A673 (cell line): ENCODE results near the gene DNAI2. TPM values are rescaled to one million over a fixed set of nuclear protein-coding genes. Genes with fewer than 3 reads are reported as not detected.
A peak's percentile ranks its signal among the peaks of the same experiment; 100 is the strongest.

Experiments
- BruUV-seq: library from RNA; stranded (reverse); fragments of 400-500 nt; replicated peaks from 2 replicates; lab custom pipeline; 2021; lab: Mats Ljungman, UMichigan
- CTCF ChIA-PET: fragments of 300-600 bp; sonication (Branson Sonifier 250); formaldehyde crosslinking; loops from one replicate; lab custom pipeline; 2022; ENCODE audit warnings: antibody characterized with exemption; lab: Charles Lee
- POLR2A ChIA-PET: fragments of 300-600 bp; sonication (Branson Sonifier 250); formaldehyde crosslinking; loops from one replicate; lab custom pipeline; 2022; ENCODE audit warnings: antibody characterized with exemption; ENCODE audit not compliant: low non-redundant PET; lab: Charles Lee
- DNase-seq: peaks from one replicate; pipeline ENCODE4 v3.0.0-alpha.2; 2015; ENCODE audit warnings: low spot score
- H3K27ac ChIP-seq: fragments of 200-600 bp; sonication (generic); 2 replicates; pipeline ENCODE4 v1.5.1; 2016; ENCODE audit warnings: mixed run types, low read depth, mild to moderate bottlenecking, mixed read lengths, antibody characterized with exemption, low read length; ENCODE audit not compliant: poor library complexity, severe bottlenecking
- H3K27me3 ChIP-seq: fragments of 200-600 bp; sonication (generic); replicated peaks from 2 replicates; pipeline ENCODE4 v1.6.1; 2017; ENCODE audit warnings: mixed run types, low read depth, mild to moderate bottlenecking, mixed read lengths, antibody characterized with exemption, low read length; ENCODE audit not compliant: insufficient read depth, poor library complexity
- H3K36me3 ChIP-seq: fragments of 200-600 bp; sonication (generic); 2 replicates; pipeline ENCODE4 v1.6.1; 2016; ENCODE audit warnings: mixed run types, mild to moderate bottlenecking, mixed read lengths, antibody characterized with exemption, low read length; ENCODE audit not compliant: insufficient read depth, poor library complexity, severe bottlenecking
- H3K4me1 ChIP-seq: fragments of 200-600 bp; sonication (generic); 2 replicates; pipeline ENCODE4 v1.6.1; 2017; ENCODE audit warnings: mixed run types, mild to moderate bottlenecking, mixed read lengths, antibody characterized with exemption, low read length; ENCODE audit not compliant: insufficient read depth, poor library complexity, severe bottlenecking
- H3K4me3 ChIP-seq: fragments of 200-600 bp; sonication (generic); 2 replicates; pipeline ENCODE4 v1.5.1; 2016; ENCODE audit warnings: low read depth, mixed run types, mild to moderate bottlenecking, mixed read lengths, low read length; ENCODE audit not compliant: poor library complexity, severe bottlenecking
- H3K9me3 ChIP-seq: fragments of 200-600 bp; sonication (generic); 2 replicates; pipeline ENCODE4 v1.6.1; 2016; ENCODE audit warnings: mixed run types, low read depth, mild to moderate bottlenecking, mixed read lengths, antibody characterized with exemption, low read length; ENCODE audit not compliant: poor library complexity, severe bottlenecking
- CTCF ChIP-seq: fragments of 300-800, 200-600 bp; sonication (generic); conservative IDR thresholded peaks from 2 replicates; pipeline ENCODE4 v1.5.1; 2017; ENCODE audit warnings: low read depth, mild to moderate bottlenecking, antibody characterized with exemption, low read length, moderate library complexity, mixed read lengths
- EZH2 ChIP-seq: fragments of 200-600 bp; sonication (generic); IDR thresholded peaks from 2 replicates; pipeline ENCODE4 v1.6.1; 2017; ENCODE audit warnings: borderline replicate concordance, low read depth, mild to moderate bottlenecking, mixed read lengths, antibody characterized with exemption, low read length; ENCODE audit not compliant: poor library complexity, severe bottlenecking
- intact Hi-C: fragments of 100-400 bp; cut with micrococcal nuclease; formaldehyde crosslinking; loops from one replicate; pipeline ENCODE4 v1.10.0; 2022; ENCODE audit not compliant: unreplicated experiment
- total RNA-seq: library from RNA; stranded (reverse); gene quantifications from 2 replicates; pipeline ENCODE4 v1.2.3, GENCODE V29; 2021

DNAI2 gene
- total RNA-seq, 1 experiment from 2014 or later = not detected

DNA sequence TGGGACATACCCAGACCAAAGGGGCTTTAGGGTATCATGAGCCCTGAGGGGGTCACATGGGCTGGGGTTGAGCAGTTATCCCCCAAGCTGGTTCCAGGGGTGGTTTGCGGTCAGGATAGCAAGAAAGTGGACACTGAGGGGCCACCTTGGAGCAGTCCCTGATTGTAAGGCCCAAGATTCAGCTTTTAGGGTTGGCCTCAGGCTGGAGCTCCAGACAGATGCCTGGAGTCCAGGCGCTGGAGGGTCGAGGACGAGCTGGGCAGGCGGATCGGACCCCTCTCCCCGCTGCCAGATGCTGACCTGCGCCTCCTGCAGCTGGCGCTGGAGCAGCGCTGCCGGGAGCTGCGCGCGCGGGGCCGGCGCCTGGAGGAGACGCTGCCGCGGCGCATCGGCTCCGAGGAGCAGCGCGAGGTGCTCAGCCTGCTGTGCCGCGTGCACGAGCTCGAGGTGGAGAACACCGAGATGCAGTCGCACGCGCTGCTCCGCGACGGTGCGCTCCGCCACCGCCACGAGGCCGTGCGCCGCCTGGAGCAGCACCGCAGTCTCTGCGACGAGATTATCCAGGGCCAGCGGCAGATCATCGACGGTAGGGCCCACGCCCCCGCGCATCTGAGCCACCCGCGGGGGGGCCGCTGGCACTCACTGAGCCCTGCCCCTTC, 77.6 kb downstream of the DNAI2 start:
- ChIA-PET POLR2A (no interaction called here), CTCF (no interaction called here)
- H3K27me3 ChIP-seq = peaks cover 72% of the 10 kb centered on the region
- TF ChIP-seq CTCF = peak; percentile 28; the same call in 1 of the 2 replicates
- no peak for TF ChIP-seq EZH2
- no TSS peak for BruUV-seq
- no peak overlapping the region for H3K4me3 ChIP-seq
- no peaks in the 10 kb centered on the region for H3K4me1 ChIP-seq
- no peaks in the 10 kb centered on the region for H3K36me3 ChIP-seq
- H3K27ac ChIP-seq = no peak overlapping the region
- intact Hi-C loops = loop anchor here (5.0 to 10.0 kb wide), 2 partner anchors 47 to 139 kb away; partner anchors contain the start of gene TTYH2
- no peaks in the 10 kb centered on the region for H3K9me3 ChIP-seq
- DNase-seq = peak; percentile 40

DNA sequence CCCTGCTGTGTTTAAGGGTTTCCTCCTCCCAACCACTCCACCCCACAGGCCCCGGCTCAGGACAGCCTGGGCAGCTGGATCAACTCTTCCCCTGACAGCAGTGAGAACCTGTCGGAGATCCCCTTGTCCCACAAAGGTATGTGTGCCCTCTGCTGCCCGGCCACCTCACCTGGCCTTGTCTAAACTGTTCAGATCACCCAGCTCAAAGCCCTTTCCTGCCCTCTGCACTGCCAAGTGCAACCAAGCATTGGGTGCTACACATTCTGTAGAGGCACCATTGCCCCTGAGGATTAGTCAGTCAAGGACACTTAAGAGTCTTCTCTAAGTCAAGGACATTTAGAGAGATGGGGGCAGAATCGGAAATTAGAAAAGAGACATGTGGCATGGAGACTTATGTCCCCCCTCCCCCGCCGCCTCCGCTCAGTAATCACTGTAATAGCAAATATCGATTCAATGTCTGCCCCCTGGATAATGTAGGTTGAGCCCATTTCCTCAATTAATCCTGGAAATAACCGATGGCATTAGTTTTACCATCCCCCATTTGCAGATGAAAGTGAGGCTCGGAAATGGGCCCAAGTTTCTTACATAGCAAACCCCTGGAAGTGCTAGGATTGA, 79.5 kb downstream of the DNAI2 start:
- no peak for TF ChIP-seq CTCF
- TF ChIP-seq EZH2 = no peak
- BruUV-seq = no TSS peak
- ChIA-PET CTCF (interaction anchor here (1.4 kb wide), 1 partner anchor 10 kb away, joined by 3 read pairs; no protein-coding TSS in a partner anchor), POLR2A (no interaction called here)
- Histone ChIP-seq H3K36me3 (no peaks in the 10 kb centered on the region), H3K4me3 (no peak overlapping the region), H3K9me3 (no peaks in the 10 kb centered on the region), H3K27me3 (peaks cover 76% of the 10 kb centered on the region), H3K27ac (no peak overlapping the region), H3K4me1 (no peaks in the 10 kb centered on the region)
- intact Hi-C loops = loop anchor here (5.0 to 10.0 kb wide), 2 partner anchors 49 to 141 kb away; partner anchors contain the start of gene TTYH2
- DNase-seq = no peak

DNA sequence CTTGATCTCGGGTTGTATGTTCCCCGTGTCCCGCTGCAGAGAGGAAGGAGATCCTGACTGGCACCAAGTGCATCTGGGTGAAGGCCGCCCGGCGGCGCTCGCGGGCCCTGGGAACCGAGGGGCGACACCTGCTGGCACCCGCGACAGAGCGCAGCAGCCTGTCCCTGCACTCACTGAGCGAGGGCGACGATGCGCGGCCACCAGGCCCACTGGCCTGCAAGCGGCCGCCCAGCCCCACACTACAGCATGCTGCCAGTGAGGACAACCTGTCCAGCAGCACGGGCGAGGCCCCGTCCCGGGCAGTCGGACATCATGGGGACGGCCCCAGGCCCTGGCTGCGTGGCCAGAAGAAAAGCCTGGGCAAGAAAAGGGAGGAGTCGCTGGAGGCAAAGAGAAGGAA, 80.1 kb downstream of the DNAI2 start:
- DNase-seq = peak; percentile 73
- ChIA-PET CTCF (interaction anchor here (1.4 kb wide), 1 partner anchor 9 kb away, joined by 3 read pairs; no protein-coding TSS in a partner anchor), POLR2A (no interaction called here)
- peak; percentile 98 for TF ChIP-seq CTCF
- TF ChIP-seq EZH2 = no peak
- H3K36me3 ChIP-seq = no peaks in the 10 kb centered on the region
- no peak overlapping the region for H3K4me3 ChIP-seq
- peaks cover 70% of the 10 kb centered on the region for H3K27me3 ChIP-seq
- BruUV-seq = no TSS peak
- intact Hi-C loops = loop anchor here (5.0 to 10.0 kb wide), 2 partner anchors 49 to 142 kb away; partner anchors contain the start of gene TTYH2
- H3K4me1 ChIP-seq = no peaks in the 10 kb centered on the region
- H3K27ac ChIP-seq = no peak overlapping the region
- H3K9me3 ChIP-seq = no peaks in the 10 kb centered on the region
